ENCODE results near the gene XIST. TPM values are rescaled to one million over a fixed set of nuclear protein-coding genes. Genes with fewer than 3 reads are reported as not detected.
A peak's percentile ranks its signal among the peaks of the same experiment; 100 is the strongest.

Gene XIST
- total and polyA plus RNA-seq, 5 experiments from 2014 or later: 3.8 to 10.0 (median 8.1) TPM; not detected in 2

DNA sequence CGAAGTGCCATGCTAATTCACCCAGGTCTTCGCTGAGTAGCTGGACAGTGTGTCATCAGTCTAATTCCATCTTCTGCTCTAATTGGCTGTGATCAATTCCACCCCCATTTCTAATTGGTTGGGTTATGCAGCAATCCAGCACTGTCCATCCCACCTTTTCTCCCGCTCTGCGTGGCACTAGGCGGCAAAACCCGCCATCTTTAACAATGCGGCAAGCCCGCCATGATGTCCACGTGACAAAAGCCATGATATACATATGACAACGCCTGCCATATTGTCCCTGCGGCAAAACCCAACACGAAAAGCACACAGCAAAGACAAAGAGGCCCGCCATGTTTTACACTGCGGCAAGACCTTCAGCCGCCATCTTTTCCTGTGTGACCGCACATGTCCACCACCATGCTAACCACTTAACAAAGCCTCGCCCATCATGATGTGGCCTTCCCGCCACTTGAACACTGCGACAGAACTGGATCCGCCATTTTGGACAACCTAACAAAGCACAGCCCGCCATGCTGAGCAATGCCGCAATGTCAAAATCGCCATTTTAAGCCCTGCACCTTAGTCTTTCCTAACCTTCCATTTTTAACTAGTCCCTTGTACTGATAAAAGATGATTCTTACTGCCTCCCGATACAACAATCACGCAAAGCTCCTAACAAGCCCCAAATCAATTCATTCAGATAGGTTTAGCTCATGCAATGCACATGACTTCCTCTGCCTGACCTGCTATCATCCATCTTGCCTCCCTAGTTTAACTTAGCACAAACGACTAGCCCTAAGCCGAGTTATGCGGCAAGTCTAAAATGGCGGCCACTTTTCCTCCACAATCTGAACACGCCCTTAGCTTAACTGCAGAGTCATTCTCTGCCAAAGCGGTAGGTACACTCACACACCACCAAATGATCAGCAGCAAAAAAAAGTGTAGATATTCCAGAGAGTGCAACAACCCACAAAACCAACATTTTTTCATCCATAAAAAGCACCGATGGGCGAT is 1.2 kb downstream of the XIST start:
- DNase-seq: peak in 3 of 10 donors; percentile 74 to 86 (median 84)
- H3K9me3 Mint-ChIP-seq: peaks cover 0 to 4% (median 0%) of the 10 kb centered on the region in 9 donors
- H3K4me1 Mint-ChIP-seq: peaks cover 0 to 1% (median 0%) of the 10 kb centered on the region in 4 donors
- H3K27me3 Mint-ChIP-seq: no peaks in the 10 kb centered on the region
- peaks cover 0 to 3% (median 0%) of the 10 kb centered on the region in 3 donors for H3K36me3 Mint-ChIP-seq
- H3K4me3 Mint-ChIP-seq: peak overlapping the region in 4 of 10 donors; percentile 91 to 98 (median 94)
- peak overlapping the region in 5 of 10 donors; percentile 93 to 96 (median 96) for H3K27ac Mint-ChIP-seq
- POLR2A ChIA-PET: no interaction called here
- ATAC-seq: no peak

DNA sequence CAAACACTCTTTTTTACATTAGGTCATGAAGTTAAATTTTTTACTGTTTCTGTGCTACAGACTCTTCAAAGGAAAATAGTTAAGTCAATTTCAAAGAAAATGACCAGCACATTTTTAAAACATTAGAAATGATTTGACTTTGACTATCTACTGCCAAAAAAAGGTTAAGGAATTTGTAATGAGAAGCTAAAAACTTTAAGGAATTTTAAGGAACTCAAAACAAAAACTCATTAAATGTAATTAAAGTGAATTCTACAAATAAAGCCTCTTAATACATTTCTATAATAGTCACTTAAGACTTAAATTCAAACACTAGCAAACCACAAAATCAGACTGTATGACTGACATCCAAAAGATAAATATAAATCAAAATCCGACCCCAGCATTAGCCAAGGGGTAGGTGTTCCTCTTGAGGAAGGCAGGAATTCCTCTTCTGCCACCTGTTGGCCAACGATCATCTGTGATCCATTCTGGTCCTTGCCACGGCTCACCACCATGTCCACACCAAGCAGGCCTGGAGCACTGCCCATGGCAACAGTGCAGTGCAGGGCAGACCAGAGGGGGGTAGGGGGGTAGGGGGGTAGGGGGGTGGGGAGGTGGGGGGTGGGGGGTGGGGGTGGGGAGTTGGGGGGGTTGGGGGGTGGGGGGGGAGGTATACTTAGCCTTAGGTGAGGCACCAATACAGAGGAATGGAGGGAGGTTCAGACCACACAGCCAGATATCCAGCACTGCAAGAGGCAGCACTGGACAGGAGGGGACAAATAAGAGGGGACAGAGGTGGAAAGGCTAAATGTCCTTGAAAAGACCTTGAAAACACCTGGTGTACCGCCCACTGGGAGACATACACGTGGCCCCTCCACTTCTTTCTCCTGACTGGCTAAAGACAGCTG is 2.1 kb downstream of the XIST start:
- Mint-ChIP-seq H3K9me3 (peaks cover 0 to 4% (median 0%) of the 10 kb centered on the region in 9 donors), H3K36me3 (peaks cover 0 to 9% (median 0%) of the 10 kb centered on the region in 3 donors), H3K4me3 (peak overlapping the region in 4 of 10 donors; percentile 91 to 98 (median 94)), H3K27me3 (no peaks in the 10 kb centered on the region), H3K27ac (peak overlapping the region in 5 of 10 donors; percentile 93 to 96 (median 96)), H3K4me1 (peaks cover 0 to 1% (median 0%) of the 10 kb centered on the region in 4 donors)
- POLR2A ChIA-PET: no interaction called here
- DNase-seq (peak in 2 of 10 donors; percentile 16 to 17), ATAC-seq (no peak)

DNA sequence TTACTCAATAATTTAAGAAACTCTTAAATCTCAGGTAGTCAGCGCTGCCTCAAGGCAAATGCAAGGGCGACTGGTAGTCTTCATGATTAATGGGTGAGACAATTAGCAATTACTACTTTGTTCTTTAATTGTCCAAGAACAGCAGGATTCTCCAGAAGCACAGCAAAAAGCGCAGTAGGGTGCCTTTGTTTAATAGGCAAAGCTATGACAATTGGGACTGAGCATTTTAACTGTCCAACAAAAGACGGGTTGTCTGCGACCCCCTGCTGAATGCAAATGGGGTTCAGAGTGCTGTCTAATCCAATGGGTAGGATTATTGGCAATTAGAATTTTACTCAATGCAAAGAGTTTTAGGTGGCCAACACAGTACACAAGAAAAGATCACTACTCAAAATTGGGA is 3.4 kb downstream of the XIST start:
- peak overlapping the region in 4 of 10 donors; percentile 55 to 74 (median 74) for H3K4me3 Mint-ChIP-seq
- DNase-seq (no peak), ATAC-seq (no peak)
- no peaks in the 10 kb centered on the region for H3K27me3 Mint-ChIP-seq
- peaks cover 0 to 1% (median 0%) of the 10 kb centered on the region in 4 donors for H3K4me1 Mint-ChIP-seq
- POLR2A ChIA-PET: no interaction called here
- H3K9me3 Mint-ChIP-seq: peaks cover 0 to 5% (median 0%) of the 10 kb centered on the region in 9 donors
- H3K36me3 Mint-ChIP-seq: peaks cover 0 to 9% (median 0%) of the 10 kb centered on the region in 3 donors
- peak overlapping the region in 1 of 10 donors; percentile 58 for H3K27ac Mint-ChIP-seq

DNA sequence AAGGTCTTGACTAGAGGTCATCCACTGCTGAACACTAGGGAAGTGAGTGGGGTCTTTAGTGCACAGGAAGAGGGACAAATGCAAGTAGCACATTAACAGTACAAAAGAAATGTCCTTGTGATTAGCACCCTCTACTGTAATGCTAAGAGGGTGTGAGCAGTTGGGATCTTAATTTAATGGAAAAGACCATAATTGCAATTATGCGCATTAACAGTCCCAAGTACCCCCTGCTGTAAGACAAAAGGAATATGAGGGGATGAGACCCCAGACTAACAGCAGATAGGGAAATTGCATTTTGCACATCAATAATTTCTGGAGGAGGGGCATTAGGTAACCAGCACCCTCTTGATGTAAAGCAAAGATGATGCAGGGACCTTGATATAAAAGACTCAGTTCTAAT is 4.5 kb downstream of the XIST start:
- H3K27ac Mint-ChIP-seq: peak overlapping the region in 1 of 10 donors; percentile 16
- POLR2A ChIA-PET: no interaction called here
- H3K4me3 Mint-ChIP-seq: peak overlapping the region in 4 of 10 donors; percentile 8 to 51 (median 28)
- peaks cover 0 to 9% (median 0%) of the 10 kb centered on the region in 9 donors for H3K9me3 Mint-ChIP-seq
- peaks cover 0 to 9% (median 0%) of the 10 kb centered on the region in 3 donors for H3K36me3 Mint-ChIP-seq
- DNase-seq (no peak), ATAC-seq (no peak)
- H3K27me3 Mint-ChIP-seq: no peaks in the 10 kb centered on the region
- peaks cover 0 to 1% (median 0%) of the 10 kb centered on the region in 4 donors for H3K4me1 Mint-ChIP-seq

- POLR2A ChIA-PET: no interaction called here
- H3K27ac Mint-ChIP-seq: no peak overlapping the region
- no peaks in the 10 kb centered on the region for H3K27me3 Mint-ChIP-seq
- peak overlapping the region in 1 of 10 donors; percentile 25 for H3K4me3 Mint-ChIP-seq
- peaks cover 0 to 3% (median 0%) of the 10 kb centered on the region in 4 donors for H3K4me1 Mint-ChIP-seq
- peaks cover 0 to 9% (median 0%) of the 10 kb centered on the region in 9 donors for H3K9me3 Mint-ChIP-seq
- ATAC-seq (no peak), DNase-seq (no peak)
- peaks cover 0 to 9% (median 0%) of the 10 kb centered on the region in 3 donors for H3K36me3 Mint-ChIP-seq
Measured at GRCh38 chrX:73847100-73847499, 5.4 kb downstream of the XIST start.

- no peak for ATAC-seq
- H3K27me3 Mint-ChIP-seq: no peaks in the 10 kb centered on the region
- peak overlapping the region in 3 of 10 donors; percentile 41 to 45 (median 42) for H3K4me3 Mint-ChIP-seq
- POLR2A ChIA-PET: no interaction called here
- H3K4me1 Mint-ChIP-seq: peaks cover 0 to 2% (median 0%) of the 10 kb centered on the region in 4 donors
- H3K36me3 Mint-ChIP-seq: peaks cover 0 to 18% (median 0%) of the 10 kb centered on the region in 3 donors
- peak overlapping the region in 3 of 10 donors; percentile 7 to 34 (median 20) for H3K27ac Mint-ChIP-seq
- DNase-seq: no peak
- peaks cover 0 to 9% (median 0%) of the 10 kb centered on the region in 9 donors for H3K9me3 Mint-ChIP-seq
Measured at GRCh38 chrX:73842541-73843234, 9.8 kb downstream of the XIST start.

DNA sequence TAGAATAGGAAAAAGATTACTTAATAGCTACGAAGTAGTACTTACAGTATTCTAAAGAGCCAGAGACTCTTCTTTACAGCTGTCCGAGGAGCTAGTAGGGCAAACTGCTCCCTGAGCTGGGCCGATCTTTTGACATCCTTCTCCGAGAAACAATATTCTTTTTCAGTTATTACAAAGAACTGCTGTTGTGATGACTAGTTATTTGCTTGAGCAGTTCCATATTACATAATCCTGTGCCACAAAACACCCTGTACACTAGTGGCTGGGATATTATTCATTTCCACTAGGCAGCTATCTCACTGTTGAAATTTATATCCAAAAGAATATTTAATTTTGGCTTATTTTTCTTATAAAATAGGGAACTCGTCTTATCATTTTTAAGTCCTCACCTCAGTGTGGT is 11.2 kb downstream of the XIST start:
- Mint-ChIP-seq H3K27ac (no peak overlapping the region), H3K4me1 (peaks cover 0 to 2% (median 0%) of the 10 kb centered on the region in 4 donors), H3K27me3 (no peaks in the 10 kb centered on the region), H3K9me3 (peaks cover 0 to 9% (median 0%) of the 10 kb centered on the region in 9 donors), H3K36me3 (peaks cover 0 to 15% (median 0%) of the 10 kb centered on the region in 3 donors), H3K4me3 (peak overlapping the region in 2 of 10 donors; percentile 14 to 16)
- ATAC-seq (no peak), DNase-seq (no peak)
- POLR2A ChIA-PET: no interaction called here

- DNase-seq: no peak
- H3K27ac Mint-ChIP-seq: no peak overlapping the region
- POLR2A ChIA-PET: no interaction called here
- H3K36me3 Mint-ChIP-seq: peaks cover 0 to 9% (median 0%) of the 10 kb centered on the region in 3 donors
- ATAC-seq: no peak
- no peaks in the 10 kb centered on the region for H3K27me3 Mint-ChIP-seq
- peak overlapping the region in 2 of 10 donors; percentile 40 to 43 for H3K4me3 Mint-ChIP-seq
- H3K9me3 Mint-ChIP-seq: peaks cover 0 to 9% (median 0%) of the 10 kb centered on the region in 9 donors
- peaks cover 0 to 2% (median 0%) of the 10 kb centered on the region in 4 donors for H3K4me1 Mint-ChIP-seq
Measured at GRCh38 chrX:73840120-73840924, 12.2 kb downstream of the XIST start.

GRCh38 chrX:73839152-73839551 is 13.4 kb downstream of the XIST start:
- H3K27ac Mint-ChIP-seq: peak overlapping the region in 1 of 10 donors; percentile 64
- ATAC-seq (no peak), DNase-seq (no peak)
- H3K4me3 Mint-ChIP-seq: peak overlapping the region in 1 of 10 donors; percentile 14
- H3K27me3 Mint-ChIP-seq: no peaks in the 10 kb centered on the region
- peaks cover 0 to 4% (median 0%) of the 10 kb centered on the region in 9 donors for H3K9me3 Mint-ChIP-seq
- peaks cover 0 to 14% (median 0%) of the 10 kb centered on the region in 3 donors for H3K36me3 Mint-ChIP-seq
- peaks cover 0 to 2% (median 0%) of the 10 kb centered on the region in 4 donors for H3K4me1 Mint-ChIP-seq
- POLR2A ChIA-PET: no interaction called here

DNA sequence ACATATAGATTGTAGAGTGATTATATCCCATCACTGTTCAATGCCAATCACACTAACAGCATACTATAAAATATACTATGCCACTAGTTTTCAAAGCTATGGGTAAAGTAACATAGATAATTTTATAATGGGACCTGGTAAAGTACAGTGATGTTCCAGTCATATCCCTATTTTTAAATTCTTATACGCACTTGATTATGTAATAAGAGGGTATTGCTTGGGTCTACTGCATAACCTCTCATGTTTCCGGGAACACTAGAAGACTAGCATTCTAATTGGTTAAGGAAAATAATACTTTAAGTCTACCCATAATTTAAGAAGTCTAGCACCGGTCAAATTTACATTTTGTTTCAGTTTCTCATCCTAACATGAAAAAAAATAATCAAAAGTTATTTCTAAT is 14.4 kb downstream of the XIST start:
- DNase-seq: no peak
- POLR2A ChIA-PET: no interaction called here
- Mint-ChIP-seq H3K4me1 (peaks cover 0 to 2% (median 0%) of the 10 kb centered on the region in 4 donors), H3K36me3 (peaks cover 0 to 14% (median 0%) of the 10 kb centered on the region in 3 donors), H3K4me3 (peak overlapping the region in 1 of 10 donors; percentile 5), H3K9me3 (no peaks in the 10 kb centered on the region), H3K27ac (peak overlapping the region in 1 of 10 donors; percentile 6), H3K27me3 (no peaks in the 10 kb centered on the region)
- no peak for ATAC-seq

GRCh38 chrX:73836956-73837477 is 15.5 kb downstream of the XIST start:
- Mint-ChIP-seq H3K4me1 (no peaks in the 10 kb centered on the region), H3K36me3 (peaks cover 0 to 14% (median 0%) of the 10 kb centered on the region in 3 donors), H3K4me3 (no peak overlapping the region), H3K27ac (no peak overlapping the region), H3K9me3 (no peaks in the 10 kb centered on the region), H3K27me3 (no peaks in the 10 kb centered on the region)
- no peak for DNase-seq
- POLR2A ChIA-PET: no interaction called here
- no peak for ATAC-seq
